GM19193 (cell line): ENCODE data around the gene TSHZ2.

Source experiments
- POLR2A ChIP-seq: IDR thresholded peaks from 4 replicates; pipeline ENCODE4 v1.6.1; 2011; ENCODE audit not compliant: insufficient read depth, insufficient read length; ENCODE audit errors: extremely low read depth

TSHZ2 gene

DNA sequence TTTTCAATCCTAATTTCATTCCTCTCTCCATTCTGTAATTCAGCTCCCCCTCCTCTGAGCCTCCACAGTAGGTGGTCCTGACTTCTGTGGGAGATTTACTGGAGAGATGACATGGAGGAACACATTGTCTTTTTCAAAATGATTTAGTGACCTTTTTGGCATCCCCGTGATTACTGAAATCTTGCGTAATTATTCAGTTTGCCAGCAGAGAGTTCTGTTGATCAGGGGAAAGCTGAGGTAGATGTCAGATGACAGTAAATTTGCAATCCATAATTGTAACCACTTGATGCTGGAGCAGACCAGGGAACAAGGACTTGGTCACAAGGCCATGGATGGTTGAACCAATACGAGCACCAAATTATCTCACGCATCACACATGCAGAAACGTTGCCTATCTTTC is 302.2 kb downstream of the TSHZ2 start:
- TF ChIP-seq POLR2A, result no peak

GRCh38 chr20:53274807-53275206 is 302.6 kb downstream of the TSHZ2 start:
- no peak for TF ChIP-seq POLR2A

- no peak for TF ChIP-seq POLR2A
Observed at GRCh38 chr20:53276143-53276542, 304.0 kb downstream of the TSHZ2 start.

DNA sequence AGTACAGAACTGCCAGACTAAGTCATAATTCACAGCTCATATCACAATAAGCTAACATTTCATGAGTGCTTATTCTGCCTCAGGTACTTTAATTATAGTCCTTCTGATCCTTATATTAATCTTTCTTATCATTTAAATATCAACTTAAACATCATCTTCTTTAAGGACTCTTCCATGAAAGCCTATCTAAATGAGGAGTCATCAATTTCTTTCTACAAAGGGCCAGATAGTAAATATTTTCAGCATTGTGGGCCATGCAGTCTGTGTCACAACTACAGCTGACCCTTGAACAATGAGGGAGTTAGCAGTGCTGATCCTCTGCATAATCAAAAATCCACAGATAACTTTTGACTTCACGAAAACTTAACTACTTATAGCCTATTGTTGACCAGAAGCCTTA is 306.4 kb downstream of the TSHZ2 start:
- TF ChIP-seq POLR2A, result no peak

DNA sequence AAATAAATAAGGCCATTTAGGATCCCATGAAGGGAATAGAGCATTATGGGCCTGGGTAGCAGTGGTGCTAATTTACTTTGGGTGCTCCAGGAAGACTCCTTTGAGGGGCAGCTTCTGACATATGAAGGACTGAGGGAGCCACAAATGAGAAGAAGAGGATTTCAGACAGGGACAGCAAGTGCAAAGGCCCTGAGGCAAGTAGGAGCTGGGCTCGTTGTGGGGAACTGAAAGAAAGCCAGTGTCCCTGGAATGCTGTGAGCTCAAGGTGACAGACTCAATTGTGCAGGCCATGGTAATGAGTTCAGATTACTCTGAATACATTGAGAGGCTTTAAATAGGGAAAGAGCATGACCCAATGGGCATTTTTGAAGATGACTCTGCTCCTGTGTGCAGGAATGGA is 307.6 kb downstream of the TSHZ2 start:
- no peak for TF ChIP-seq POLR2A

DNA sequence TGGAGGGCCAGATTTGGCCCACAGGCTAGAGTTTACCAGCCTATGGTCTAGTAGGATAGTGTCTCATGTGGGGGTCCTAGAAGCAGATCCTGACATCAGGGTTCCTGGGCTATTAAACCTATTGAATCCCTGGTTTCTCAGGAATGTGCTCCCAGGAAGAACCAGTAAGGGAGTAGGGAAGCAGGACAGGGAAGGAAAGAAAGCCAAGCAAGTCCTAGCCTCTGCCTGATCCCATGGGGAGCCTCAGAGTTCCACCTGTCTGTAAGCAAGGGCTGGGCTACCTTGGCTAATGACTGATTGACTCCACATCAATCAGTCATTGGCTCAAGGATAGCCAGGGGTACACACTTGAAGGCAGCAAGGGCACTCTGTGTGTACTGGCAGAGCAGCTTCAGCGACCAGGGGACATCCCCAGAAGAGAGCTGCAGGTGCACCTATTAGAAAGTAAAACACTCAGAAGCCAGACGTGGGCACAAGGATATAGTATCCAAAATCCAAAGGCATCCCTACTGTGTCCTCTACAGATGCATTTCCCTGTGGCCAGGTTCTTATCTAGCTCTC is 309.5 kb downstream of the TSHZ2 start:
- TF ChIP-seq POLR2A, result no peak

DNA sequence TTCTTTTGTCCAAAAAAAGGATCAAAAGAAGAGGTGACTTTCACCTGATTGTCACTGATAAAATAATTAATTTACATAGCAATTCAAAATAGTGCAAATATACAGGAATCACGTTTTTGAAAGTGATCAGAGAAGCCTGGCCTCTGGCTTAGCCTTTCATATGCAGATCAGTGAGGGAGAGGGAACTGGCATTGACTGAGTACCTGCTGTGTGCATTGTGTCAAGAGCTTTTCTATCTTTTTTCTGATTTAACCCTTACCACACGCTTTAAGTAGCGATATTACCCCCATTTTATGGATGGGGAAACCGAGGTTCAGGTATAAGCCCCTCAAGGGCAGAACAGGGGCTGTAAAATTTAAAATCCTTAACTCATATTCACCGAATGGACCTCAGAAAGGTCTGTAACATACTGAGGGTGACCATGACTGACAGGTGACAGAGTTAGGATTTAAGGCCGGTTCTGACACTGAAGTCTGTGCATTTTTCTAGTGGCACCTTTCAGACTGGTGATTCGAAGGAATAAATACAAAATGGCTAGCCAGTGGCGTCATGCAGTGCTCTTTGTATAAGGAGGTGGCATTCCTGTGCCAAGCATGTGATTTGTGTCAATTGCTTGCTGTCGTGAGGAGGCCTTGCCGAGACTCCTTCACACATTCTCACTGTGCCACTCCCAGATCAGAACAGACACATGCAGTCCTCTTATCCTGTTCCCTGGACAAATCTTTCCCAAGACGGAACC is 310.2 kb downstream of the TSHZ2 start:
- TF ChIP-seq POLR2A, result no peak

DNA sequence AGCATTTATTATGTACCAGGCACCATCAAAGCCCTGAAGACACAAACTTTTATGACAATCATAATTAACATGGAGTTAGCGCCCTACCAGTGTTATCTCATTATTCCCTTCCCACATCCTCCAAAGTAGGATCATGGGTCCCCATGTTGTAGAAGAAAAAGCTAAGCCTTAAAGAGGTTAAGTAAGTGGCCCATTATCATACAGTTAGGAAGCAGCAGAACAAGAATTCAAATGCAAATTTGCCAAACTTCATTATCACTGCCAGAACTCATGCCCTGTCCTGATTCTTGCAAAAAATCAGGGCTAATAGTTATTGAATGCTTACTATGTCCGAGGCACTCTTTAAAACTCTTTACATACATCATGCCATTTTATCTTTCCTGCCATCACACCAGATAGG is 310.9 kb downstream of the TSHZ2 start:
- no peak for TF ChIP-seq POLR2A

- TF ChIP-seq POLR2A, result no peak
Observed at GRCh38 chr20:53283597-53283996, 311.4 kb downstream of the TSHZ2 start.

DNA sequence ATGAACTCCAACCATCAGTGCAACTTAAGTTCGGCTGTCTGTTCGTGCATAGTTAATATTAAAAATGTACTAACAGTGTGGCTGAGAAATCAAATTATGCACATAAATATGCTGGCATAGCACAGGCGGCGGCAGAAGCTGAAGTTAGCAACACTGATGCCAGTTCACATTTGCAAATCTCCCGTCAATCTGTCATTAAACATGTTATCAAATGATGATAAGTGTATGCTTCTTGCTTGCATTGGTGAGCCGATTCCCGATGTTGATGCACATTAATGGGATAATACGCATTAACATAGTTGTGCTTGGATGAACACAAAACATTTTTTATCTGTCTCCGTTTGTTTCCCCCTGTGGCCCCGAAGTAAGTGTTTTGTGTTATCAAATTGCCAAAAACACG is 312.1 kb downstream of the TSHZ2 start:
- no peak for TF ChIP-seq POLR2A

GRCh38 chr20:53284696-53285095 is 312.5 kb downstream of the TSHZ2 start:
- no peak for TF ChIP-seq POLR2A

DNA sequence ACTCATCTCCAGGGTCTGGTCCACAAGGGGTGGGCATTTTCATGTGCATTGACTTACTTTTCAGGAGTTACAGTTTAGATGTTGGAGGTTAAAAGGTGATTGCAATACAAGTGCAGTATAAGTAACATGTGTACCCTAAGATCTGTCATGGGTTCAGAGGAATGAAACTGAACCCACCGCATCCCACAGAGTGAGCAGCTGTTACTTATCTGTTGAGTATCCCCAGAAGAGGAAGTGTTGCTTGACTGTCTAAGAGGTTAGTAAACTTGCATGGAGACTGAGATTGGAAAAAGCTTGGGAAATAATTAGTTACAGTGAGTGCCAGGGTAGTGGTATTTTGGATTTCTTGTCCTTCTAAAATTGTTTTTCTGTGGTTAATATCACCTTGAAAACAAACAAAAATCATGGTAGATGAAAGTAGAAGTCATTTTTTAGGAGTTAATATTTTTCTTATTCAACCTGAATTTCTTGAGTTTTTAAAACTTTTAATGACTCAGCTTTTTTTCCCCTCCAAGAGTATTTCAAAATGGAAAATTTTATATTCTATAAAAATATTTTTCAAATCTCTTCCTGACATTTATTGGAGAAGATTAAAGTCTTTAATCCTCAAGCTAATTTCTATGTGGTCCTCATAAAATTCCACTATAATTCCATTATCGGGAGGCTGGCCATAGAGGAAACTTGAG is 315.3 kb downstream of the TSHZ2 start:
- no peak for TF ChIP-seq POLR2A

DNA sequence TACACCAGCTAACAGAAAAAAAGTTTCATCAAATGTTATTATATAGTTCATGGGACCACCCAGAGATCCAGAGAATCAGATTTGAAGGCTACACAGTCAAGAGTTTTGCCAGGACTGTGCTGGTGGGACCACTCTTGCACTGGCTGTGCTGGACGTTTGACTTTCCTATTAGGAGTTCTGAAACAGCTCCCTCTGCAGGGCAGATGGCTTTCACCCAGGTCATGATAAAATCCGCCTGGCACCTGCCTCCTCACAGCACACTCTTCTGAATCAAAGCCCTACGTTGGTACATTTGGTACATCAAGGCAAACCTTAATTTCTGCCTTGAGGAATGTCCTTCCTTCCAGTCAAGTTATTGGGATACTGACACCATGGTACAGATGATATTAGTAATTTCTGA is 319.4 kb downstream of the TSHZ2 start:
- no peak for TF ChIP-seq POLR2A

DNA sequence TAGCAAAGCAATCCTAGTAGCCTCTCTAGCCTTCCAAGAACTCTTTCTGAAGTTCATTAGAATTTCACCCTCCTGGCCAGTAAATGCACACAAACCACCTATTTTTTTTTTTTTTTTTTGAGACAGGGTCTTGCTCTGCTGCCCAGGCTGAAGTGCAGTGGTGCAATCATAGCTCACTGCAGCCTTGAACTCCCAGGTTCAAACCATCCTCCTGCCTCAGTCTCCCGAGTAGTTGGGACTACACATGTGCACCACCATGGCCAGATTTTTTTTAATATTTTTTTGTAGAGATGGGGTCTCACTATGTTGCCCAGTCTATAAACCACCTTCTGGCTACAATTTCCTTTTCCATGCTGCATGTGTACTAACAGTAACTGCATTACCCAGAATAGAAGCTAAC is 320.2 kb downstream of the TSHZ2 start:
- TF ChIP-seq POLR2A, result no peak

- TF ChIP-seq POLR2A, result no peak
Observed at GRCh38 chr20:53294804-53295203, 322.6 kb downstream of the TSHZ2 start.

- TF ChIP-seq POLR2A, result no peak
Observed at GRCh38 chr20:53296025-53296424, 323.9 kb downstream of the TSHZ2 start.
